HG03108 (cell line): Measurements from ENCODE around the gene CCDC192.

Experiments
- ATAC-seq: cut with Tn5 transposase; IDR thresholded peaks from one replicate; pipeline ENCODE4 v1.9.1; 2021; ENCODE audit warnings: moderate library complexity; ENCODE audit not compliant: unreplicated experiment

CCDC192 gene

GRCh38 chr5:127872494-127872893 lies 169.3 kb downstream of the CCDC192 start:
- ATAC-seq, result no peak

- ATAC-seq, result peak; percentile 82
Observed at GRCh38 chr5:127875235-127876021, 172.2 kb downstream of the CCDC192 start.

- ATAC-seq, result no peak
Observed at GRCh38 chr5:127876384-127876783, 173.2 kb downstream of the CCDC192 start.

GRCh38 chr5:127878174-127878750 lies 175.1 kb downstream of the CCDC192 start:
- ATAC-seq, result no peak

- ATAC-seq, result no peak
Observed at GRCh38 chr5:127884416-127884815, 181.2 kb downstream of the CCDC192 start.

- no peak for ATAC-seq
Observed at GRCh38 chr5:127885176-127885575, 182.0 kb downstream of the CCDC192 start.

GRCh38 chr5:127886081-127886480 lies 182.9 kb downstream of the CCDC192 start:
- no peak for ATAC-seq

GRCh38 chr5:127887282-127887681 lies 184.1 kb downstream of the CCDC192 start:
- ATAC-seq, result no peak

- no peak for ATAC-seq
Observed at GRCh38 chr5:127891942-127892341, 188.8 kb downstream of the CCDC192 start.

- ATAC-seq, result no peak
Observed at GRCh38 chr5:127892467-127893207, 189.4 kb downstream of the CCDC192 start.

- ATAC-seq, result no peak
Observed at GRCh38 chr5:127893232-127893631, 190.0 kb downstream of the CCDC192 start.

GRCh38 chr5:127894461-127894860 lies 191.3 kb downstream of the CCDC192 start:
- no peak for ATAC-seq

GRCh38 chr5:127898551-127899213 lies 195.5 kb downstream of the CCDC192 start:
- ATAC-seq, result no peak

- no peak for ATAC-seq
Observed at GRCh38 chr5:127899214-127899610, 196.0 kb downstream of the CCDC192 start.

GRCh38 chr5:127906562-127907204 lies 203.5 kb downstream of the CCDC192 start:
- ATAC-seq, result no peak

- no peak for ATAC-seq
Observed at GRCh38 chr5:127907907-127908306, 204.7 kb downstream of the CCDC192 start.

GRCh38 chr5:127909066-127909465 lies 205.9 kb downstream of the CCDC192 start:
- ATAC-seq, result no peak

GRCh38 chr5:127909821-127910220 lies 206.6 kb downstream of the CCDC192 start:
- ATAC-seq, result no peak

- ATAC-seq, result no peak
Observed at GRCh38 chr5:127910307-127910956, 207.2 kb downstream of the CCDC192 start.

GRCh38 chr5:127911619-127912018 lies 208.4 kb downstream of the CCDC192 start:
- ATAC-seq, result no peak
